Measurements from ENCODE around the gene FBLN1.

DNA sequence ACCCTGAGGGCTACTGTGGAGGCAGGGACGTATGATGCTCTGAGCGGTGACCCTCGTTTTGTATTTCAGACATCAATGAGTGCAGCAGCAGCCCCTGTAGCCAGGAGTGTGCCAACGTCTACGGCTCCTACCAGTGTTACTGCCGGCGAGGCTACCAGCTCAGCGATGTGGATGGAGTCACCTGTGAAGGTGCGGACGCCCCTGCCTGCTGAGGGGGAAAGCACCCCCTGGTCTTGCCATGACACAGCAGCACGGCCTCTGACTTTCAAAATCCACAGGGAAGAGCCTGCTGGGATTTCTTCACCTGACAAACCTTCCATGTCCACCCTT lies 44.3 kb downstream of the FBLN1 start:
- TF ChIP-seq, protein P1, sequence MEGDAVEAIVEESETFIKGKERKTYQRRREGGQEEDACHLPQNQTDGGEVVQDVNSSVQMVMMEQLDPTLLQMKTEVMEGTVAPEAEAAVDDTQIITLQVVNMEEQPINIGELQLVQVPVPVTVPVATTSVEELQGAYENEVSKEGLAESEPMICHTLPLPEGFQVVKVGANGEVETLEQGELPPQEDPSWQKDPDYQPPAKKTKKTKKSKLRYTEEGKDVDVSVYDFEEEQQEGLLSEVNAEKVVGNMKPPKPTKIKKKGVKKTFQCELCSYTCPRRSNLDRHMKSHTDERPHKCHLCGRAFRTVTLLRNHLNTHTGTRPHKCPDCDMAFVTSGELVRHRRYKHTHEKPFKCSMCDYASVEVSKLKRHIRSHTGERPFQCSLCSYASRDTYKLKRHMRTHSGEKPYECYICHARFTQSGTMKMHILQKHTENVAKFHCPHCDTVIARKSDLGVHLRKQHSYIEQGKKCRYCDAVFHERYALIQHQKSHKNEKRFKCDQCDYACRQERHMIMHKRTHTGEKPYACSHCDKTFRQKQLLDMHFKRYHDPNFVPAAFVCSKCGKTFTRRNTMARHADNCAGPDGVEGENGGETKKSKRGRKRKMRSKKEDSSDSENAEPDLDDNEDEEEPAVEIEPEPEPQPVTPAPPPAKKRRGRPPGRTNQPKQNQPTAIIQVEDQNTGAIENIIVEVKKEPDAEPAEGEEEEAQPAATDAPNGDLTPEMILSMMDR (IDR thresholded peaks at IDR 0.05): no peak
- no peak for TF ChIP-seq POLR2A (IDR thresholded peaks at IDR 0.05)
